IPS DF 6.9 (cell line): Measurements from ENCODE around the gene NTM.

Experiments
- DNase-seq: peaks from one replicate; pipeline ENCODE4 v3.0.0-alpha.2; 2013; ENCODE audit warnings: low read depth, low spot score
- H3K27ac ChIP-seq: one replicate; pipeline ENCODE4 v1.5.1; 2013; ENCODE audit warnings: low read length, control low read depth
- H3K27me3 ChIP-seq: 2 replicates; pipeline ENCODE4 v1.6.1; 2013; ENCODE audit warnings: mild to moderate bottlenecking, low read length; ENCODE audit not compliant: control insufficient read depth, insufficient read depth
- H3K36me3 ChIP-seq: 2 replicates; pipeline ENCODE4 v1.6.1; 2013; ENCODE audit warnings: low read length; ENCODE audit not compliant: control insufficient read depth, insufficient read depth
- H3K4me1 ChIP-seq: 2 replicates; pipeline ENCODE4 v1.6.1; 2013; ENCODE audit warnings: low read length; ENCODE audit not compliant: control insufficient read depth, insufficient read depth
- H3K4me3 ChIP-seq: 2 replicates; pipeline ENCODE4 v1.5.1; 2013; ENCODE audit warnings: mild to moderate bottlenecking, low read length
- H3K9me3 ChIP-seq: 2 replicates; pipeline ENCODE4 v1.6.1; 2013; ENCODE audit warnings: low read length, inconsistent platforms; ENCODE audit not compliant: control insufficient read depth, insufficient read depth
- WGBS: extraction: QIAGEN DNeasy Blood & Tissue Kit; methylation state at CpG from one replicate; pipeline ENCODE4 v1.1.7; 2013; ENCODE audit warnings: mixed read lengths, missing lambda C conversion rate; ENCODE audit not compliant: insufficient read length, insufficient coverage; 5-methylcytosine and 5-hydroxymethylcytosine counted together

The NTM gene

GRCh38 chr11:131373095-131373725 lies 2.8 kb downstream of the NTM start:
- no peaks in the 10 kb centered on the region for H3K9me3 ChIP-seq
- H3K4me3 ChIP-seq: no peak overlapping the region
- WGBS: no CpG with 5 or more reads among the region's 9 CpGs
- no peak for DNase-seq
- H3K27me3 ChIP-seq: no peaks in the 10 kb centered on the region
- no peak overlapping the region for H3K27ac ChIP-seq
- H3K4me1 ChIP-seq: peaks cover 14% of the 10 kb centered on the region
- no peaks in the 10 kb centered on the region for H3K36me3 ChIP-seq

DNA sequence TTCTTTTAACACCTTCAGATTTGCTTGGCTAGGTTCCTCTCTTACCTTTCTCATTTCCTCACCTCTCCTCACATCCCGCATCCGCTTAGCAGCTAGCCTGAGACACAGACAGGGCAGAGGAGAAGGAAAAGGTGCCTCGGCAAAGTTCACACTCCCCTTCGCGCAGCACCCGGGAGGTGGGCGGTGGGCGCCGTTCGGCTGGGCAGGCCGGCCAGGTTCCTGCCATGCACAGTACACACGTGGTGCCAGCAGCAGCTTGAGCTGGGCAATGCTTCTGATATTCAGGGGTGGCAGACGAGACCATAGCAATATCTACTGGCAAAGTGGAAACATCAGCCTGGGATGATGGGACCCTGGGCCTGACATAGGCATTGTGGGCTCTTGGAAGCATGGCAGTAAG lies 3.3 kb downstream of the NTM start:
- no CpG with 5 or more reads among the region's 13 CpGs for WGBS
- Histone ChIP-seq H3K36me3 (no peaks in the 10 kb centered on the region), H3K27ac (no peak overlapping the region), H3K4me3 (no peak overlapping the region), H3K4me1 (peaks cover 14% of the 10 kb centered on the region), H3K9me3 (no peaks in the 10 kb centered on the region), H3K27me3 (no peaks in the 10 kb centered on the region)
- no peak for DNase-seq

DNA sequence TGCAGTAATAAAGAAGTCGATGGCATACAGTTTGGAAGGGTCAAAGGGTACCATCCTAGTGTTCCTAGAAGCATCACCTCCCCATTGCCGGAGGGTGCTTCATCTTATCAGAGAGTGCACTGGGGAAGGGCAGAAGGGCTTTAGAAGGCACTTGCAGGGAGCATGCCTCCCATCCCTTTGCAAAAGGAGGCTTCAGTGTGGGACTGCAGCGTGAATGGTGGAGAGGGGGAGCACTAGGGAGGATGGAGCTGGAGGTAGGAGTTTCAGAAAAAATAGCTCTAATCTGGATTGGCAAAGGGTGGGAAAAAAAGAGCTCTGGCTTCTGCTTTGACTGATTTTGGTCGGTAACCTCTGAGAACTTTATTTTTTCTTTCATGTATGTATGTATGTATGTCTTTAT lies 5.0 kb downstream of the NTM start:
- Histone ChIP-seq H3K4me3 (no peak overlapping the region), H3K27me3 (no peaks in the 10 kb centered on the region)
- no CpG with 5 or more reads among the region's 4 CpGs for WGBS

DNA sequence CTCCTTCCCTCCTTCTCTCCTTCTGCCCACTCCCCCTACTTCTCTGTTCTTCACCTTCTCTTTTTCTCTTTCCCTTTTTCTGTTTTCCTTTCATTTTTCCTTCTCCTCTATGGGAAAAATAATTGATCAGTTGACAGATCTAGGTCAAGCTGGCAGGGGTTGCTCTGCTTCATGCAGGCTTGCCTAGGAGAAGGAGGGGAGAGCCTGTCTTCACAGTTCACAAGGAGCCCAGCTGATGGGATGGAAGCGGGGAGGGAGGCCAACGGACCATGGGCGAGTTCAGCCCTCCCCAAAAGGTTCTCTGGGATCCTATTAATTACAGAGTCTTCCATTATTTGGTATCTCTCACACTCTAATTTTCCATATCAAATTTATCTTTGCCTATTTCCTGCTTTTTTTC lies 5.5 kb downstream of the NTM start:
- no peak overlapping the region for H3K27ac ChIP-seq
- WGBS: no CpG with 5 or more reads among the region's 3 CpGs
- peaks cover 12% of the 10 kb centered on the region for H3K4me1 ChIP-seq
- H3K27me3 ChIP-seq: no peaks in the 10 kb centered on the region
- H3K4me3 ChIP-seq: no peak overlapping the region
- H3K9me3 ChIP-seq: no peaks in the 10 kb centered on the region
- H3K36me3 ChIP-seq: no peaks in the 10 kb centered on the region
- DNase-seq: no peak

More for the DNA sequence above, 5.0 kb downstream of the NTM start:
- Histone ChIP-seq H3K4me1 (peaks cover 14% of the 10 kb centered on the region), H3K9me3 (no peaks in the 10 kb centered on the region), H3K36me3 (no peaks in the 10 kb centered on the region), H3K27ac (no peak overlapping the region)
- no peak for DNase-seq

GRCh38 chr11:131378931-131379330 lies 8.5 kb downstream of the NTM start:
- H3K36me3 ChIP-seq: no peaks in the 10 kb centered on the region
- H3K27ac ChIP-seq: no peak overlapping the region
- DNase-seq: no peak
- H3K4me3 ChIP-seq: no peak overlapping the region
- H3K27me3 ChIP-seq: no peaks in the 10 kb centered on the region
- H3K4me1 ChIP-seq: peaks cover 2% of the 10 kb centered on the region
- H3K9me3 ChIP-seq: no peaks in the 10 kb centered on the region
- WGBS: no CpG with 5 or more reads among the region's 1 CpG

- no peaks in the 10 kb centered on the region for H3K4me1 ChIP-seq
- DNase-seq: no peak
- WGBS: no CpG with 5 or more reads among the region's 4 CpGs
- no peaks in the 10 kb centered on the region for H3K36me3 ChIP-seq
- H3K9me3 ChIP-seq: no peaks in the 10 kb centered on the region
- H3K27me3 ChIP-seq: no peaks in the 10 kb centered on the region
- H3K27ac ChIP-seq: no peak overlapping the region
- no peak overlapping the region for H3K4me3 ChIP-seq
These were observed 15.5 kb downstream of the NTM start for GRCh38 chr11:131385763-131386390.

DNA sequence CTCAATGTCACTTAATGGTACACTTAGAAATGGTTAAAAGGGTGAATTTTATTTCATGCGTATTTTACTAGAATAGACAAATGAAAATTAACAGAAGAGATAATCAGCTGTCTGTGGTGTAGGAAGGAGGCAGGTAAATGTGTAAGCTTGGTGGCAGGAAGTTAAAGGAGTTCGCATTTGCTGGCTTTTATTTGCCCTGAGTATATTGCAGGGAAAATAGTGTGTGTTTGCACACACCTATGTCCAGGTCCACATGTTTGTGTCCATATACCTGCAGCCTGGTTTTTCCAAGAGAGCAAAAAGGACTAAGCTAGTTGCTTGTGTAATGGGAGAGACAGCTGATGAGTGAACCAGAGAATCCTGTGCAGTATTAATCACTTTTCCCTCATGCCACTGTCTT lies 16.0 kb downstream of the NTM start:
- WGBS: no CpG with 5 or more reads among the region's 2 CpGs
- H3K27ac ChIP-seq: no peak overlapping the region

GRCh38 chr11:131388030-131388429 lies 17.6 kb downstream of the NTM start:
- no peak for DNase-seq
- Histone ChIP-seq H3K27ac (no peak overlapping the region), H3K36me3 (no peaks in the 10 kb centered on the region), H3K27me3 (no peaks in the 10 kb centered on the region), H3K4me3 (no peak overlapping the region), H3K9me3 (no peaks in the 10 kb centered on the region), H3K4me1 (peaks cover 2% of the 10 kb centered on the region; the same call in 1 of the 2 replicates)
- WGBS: no CpG with 5 or more reads among the region's 3 CpGs

More for the DNA sequence above, 16.0 kb downstream of the NTM start:
- DNase-seq: no peak
- H3K9me3 ChIP-seq: no peaks in the 10 kb centered on the region
- H3K36me3 ChIP-seq: no peaks in the 10 kb centered on the region
- H3K4me3 ChIP-seq: no peak overlapping the region
- no peaks in the 10 kb centered on the region for H3K4me1 ChIP-seq
- no peaks in the 10 kb centered on the region for H3K27me3 ChIP-seq

DNA sequence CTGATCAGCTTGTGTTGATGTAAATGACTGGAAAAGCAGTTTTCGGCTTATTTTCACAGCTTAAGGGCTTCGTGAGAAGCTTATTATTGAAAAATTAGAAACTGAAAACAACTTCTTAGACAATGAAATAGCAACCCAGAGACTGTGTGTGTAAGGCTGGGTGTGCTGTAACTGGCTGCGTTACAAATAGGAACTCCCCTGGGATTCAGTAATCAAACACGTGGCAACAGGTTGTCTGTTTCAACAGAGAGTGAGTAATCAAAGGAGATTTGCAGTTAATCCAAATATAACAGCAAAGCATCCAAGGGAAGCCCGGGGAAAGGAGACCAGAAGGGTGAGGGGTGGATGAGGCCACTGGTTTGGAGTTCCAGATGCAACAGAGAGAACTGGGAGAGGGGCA lies 19.2 kb downstream of the NTM start:
- no peak for DNase-seq
- Histone ChIP-seq H3K27me3 (no peaks in the 10 kb centered on the region), H3K4me1 (peaks cover 4% of the 10 kb centered on the region), H3K9me3 (no peaks in the 10 kb centered on the region), H3K27ac (no peak overlapping the region), H3K4me3 (no peak overlapping the region), H3K36me3 (no peaks in the 10 kb centered on the region)
- WGBS: no CpG with 5 or more reads among the region's 5 CpGs

DNA sequence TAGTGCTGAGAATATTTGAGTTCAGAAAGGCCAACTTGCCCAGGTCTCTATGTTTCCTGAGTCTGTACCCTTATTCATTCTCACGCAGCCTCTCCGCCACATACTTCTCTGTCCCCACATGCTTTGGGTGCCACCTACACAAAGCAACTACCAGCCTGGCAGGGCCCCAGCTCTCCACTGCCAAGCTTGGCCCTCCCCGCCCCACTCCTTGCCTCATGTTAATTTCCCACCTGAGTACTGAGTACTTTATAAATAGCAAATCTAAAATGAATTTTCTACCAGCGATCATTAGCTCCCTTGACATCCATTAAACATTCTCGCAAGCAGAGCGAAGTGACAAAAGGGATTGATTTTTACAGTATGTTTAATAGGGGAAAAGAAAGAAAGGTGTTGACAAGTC lies 20.8 kb downstream of the NTM start:
- WGBS: no CpG with 5 or more reads among the region's 6 CpGs
- no peak overlapping the region for H3K4me3 ChIP-seq

More for the DNA sequence above, 20.8 kb downstream of the NTM start:
- no peaks in the 10 kb centered on the region for H3K27me3 ChIP-seq
- H3K9me3 ChIP-seq: no peaks in the 10 kb centered on the region
- peaks cover 4% of the 10 kb centered on the region for H3K4me1 ChIP-seq
- H3K36me3 ChIP-seq: no peaks in the 10 kb centered on the region
- DNase-seq: no peak
- no peak overlapping the region for H3K27ac ChIP-seq
